Subcutaneous abdominal adipose tissue (tissue), 5 donors: ENCODE measurements around the gene JDP2.
A peak's percentile ranks its signal among the peaks of the same experiment; 100 is the strongest.
"Not testable (repeated sequence)": the region's sequence is repeated elsewhere in the genome, so short reads cannot be mapped to it uniquely, and the experiment has no call there.

Experiments
- H3K27ac ChIP-seq: one replicate; pipeline ENCODE4 v1.7.0; 2013; ENCODE audit warnings: low read depth, mild to moderate bottlenecking, inconsistent platforms, low read length, moderate library complexity
- H3K27me3 ChIP-seq, 5 donors: one replicate each; pipeline ENCODE4 v1.7.0; 2013; ENCODE audit warnings: low read length in 5 of 5, inconsistent platforms in 1 of 5; ENCODE audit not compliant: control insufficient read depth in 5 of 5, insufficient read depth in 4 of 5
- H3K36me3 ChIP-seq, 5 donors: one replicate each; pipeline ENCODE4 v1.7.0; 2013; ENCODE audit warnings: low read length in 5 of 5; ENCODE audit not compliant: control insufficient read depth in 5 of 5, insufficient read depth in 5 of 5
- H3K4me1 ChIP-seq, 5 donors: one replicate each; pipeline ENCODE4 v1.7.0; 2013; ENCODE audit warnings: low read length in 5 of 5, mild to moderate bottlenecking in 3 of 5, moderate library complexity in 1 of 5; ENCODE audit not compliant: control insufficient read depth in 5 of 5, insufficient read depth in 5 of 5
- H3K4me3 ChIP-seq, 5 donors: one replicate each; pipeline ENCODE4 v1.7.0; 2013; ENCODE audit warnings: low read length in 5 of 5, low read depth in 1 of 5
- H3K9ac ChIP-seq, 5 donors: one replicate each; pipeline ENCODE4 v1.7.0; 2013; ENCODE audit warnings: low read length in 5 of 5, mild to moderate bottlenecking in 4 of 5, moderate library complexity in 3 of 5
- H3K9me3 ChIP-seq, 5 donors: one replicate each; pipeline ENCODE4 v1.7.0; 2013; ENCODE audit warnings: low read length in 5 of 5; ENCODE audit not compliant: control insufficient read depth in 5 of 5
- donor health status: healthy.
- donor health status: healthy.
- donor health status: healthy.
- donor health status: healthy.
- donor health status: healthy.

The JDP2 gene

GRCh38 chr14:75427482-75428229 is at the start of gene JDP2:
Gene JDP2, plus strand, starts transcription at chr14:75428022. Its CDS starts 9,899 bp downstream, at chr14:75437921.
- Histone ChIP-seq H3K27me3 (no peaks in the 10 kb centered on the region), H3K4me1 (peaks cover 18 to 58% (median 50%) of the 10 kb centered on the region in 5 donors), H3K27ac (peak within 1 kb of the TSS; percentile 83), H3K9ac (peak within 1 kb of the TSS; percentile 48 to 77 (median 71)), H3K36me3 (peaks cover 0 to 12% (median 9%) of the 10 kb centered on the region in 5 donors), H3K9me3 (peaks cover 0 to 4% (median 0%) of the 10 kb centered on the region in 5 donors), H3K4me3 (peak within 1 kb of the TSS; percentile 73 to 88 (median 80))

DNA sequence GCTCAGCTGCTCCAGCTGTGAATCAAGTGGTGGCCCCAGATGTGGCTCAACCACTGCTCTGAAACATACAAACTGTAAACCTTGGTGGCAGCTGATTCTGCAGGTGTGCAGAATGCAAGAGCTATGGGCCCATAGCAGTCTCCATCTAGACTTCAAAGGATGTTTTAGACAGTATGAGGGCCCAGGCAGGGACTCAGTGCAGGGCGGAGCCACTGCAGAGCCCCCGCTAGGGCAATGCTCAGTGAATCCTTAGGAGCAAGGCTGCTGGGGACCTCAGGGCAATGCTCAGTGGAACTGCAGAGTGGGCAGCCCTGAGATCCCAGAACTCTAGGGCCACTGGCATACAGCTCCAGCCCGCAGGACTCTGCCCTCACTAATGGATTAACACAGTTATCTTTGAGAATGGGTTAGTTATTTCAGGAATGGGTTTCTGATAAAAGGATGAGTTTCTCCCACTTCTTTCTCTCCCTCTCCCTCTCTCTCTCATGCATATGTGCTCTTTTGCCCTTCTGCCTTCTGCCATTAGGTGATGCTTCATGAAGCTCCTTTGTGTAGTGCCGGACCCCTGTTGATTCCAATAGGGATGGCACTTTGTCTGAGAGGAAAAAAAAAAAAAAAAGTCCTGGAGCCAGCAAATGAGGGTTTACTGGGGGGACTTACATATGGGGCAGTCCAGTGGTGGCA is 48.4 kb upstream of the JDP2 start:
- H3K27ac ChIP-seq, result no peak overlapping the region
- no peak overlapping the region for H3K9ac ChIP-seq
- no peaks in the 10 kb centered on the region for H3K36me3 ChIP-seq
- no peak overlapping the region for H3K4me3 ChIP-seq
- no peaks in the 10 kb centered on the region for H3K27me3 ChIP-seq
- peaks cover 0 to 10% (median 4%) of the 10 kb centered on the region in 5 donors for H3K4me1 ChIP-seq
- no peaks in the 10 kb centered on the region for H3K9me3 ChIP-seq

DNA sequence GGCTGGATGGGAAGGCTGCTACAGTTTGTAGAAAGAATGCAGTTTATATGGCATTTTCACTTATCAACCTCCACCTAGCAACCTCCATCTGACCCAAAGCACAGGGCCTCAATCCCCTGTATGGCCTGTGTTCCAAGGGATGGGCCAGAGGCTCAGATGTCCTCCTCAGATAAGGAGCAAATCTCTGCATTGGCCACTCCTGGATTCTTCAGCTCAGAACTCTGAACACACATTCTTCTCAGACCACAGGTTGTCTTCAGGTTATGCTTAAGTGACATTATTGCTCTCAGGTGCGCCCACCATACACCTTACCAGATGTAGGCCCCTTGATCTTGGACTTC is 47.9 kb upstream of the JDP2 start:
- H3K4me3 ChIP-seq, result no peak overlapping the region
- no peak overlapping the region for H3K27ac ChIP-seq
- no peaks in the 10 kb centered on the region for H3K27me3 ChIP-seq
- H3K9ac ChIP-seq, result no peak overlapping the region
- no peaks in the 10 kb centered on the region for H3K9me3 ChIP-seq
- H3K36me3 ChIP-seq, result no peaks in the 10 kb centered on the region
- peaks cover 0 to 10% (median 4%) of the 10 kb centered on the region in 5 donors for H3K4me1 ChIP-seq

DNA sequence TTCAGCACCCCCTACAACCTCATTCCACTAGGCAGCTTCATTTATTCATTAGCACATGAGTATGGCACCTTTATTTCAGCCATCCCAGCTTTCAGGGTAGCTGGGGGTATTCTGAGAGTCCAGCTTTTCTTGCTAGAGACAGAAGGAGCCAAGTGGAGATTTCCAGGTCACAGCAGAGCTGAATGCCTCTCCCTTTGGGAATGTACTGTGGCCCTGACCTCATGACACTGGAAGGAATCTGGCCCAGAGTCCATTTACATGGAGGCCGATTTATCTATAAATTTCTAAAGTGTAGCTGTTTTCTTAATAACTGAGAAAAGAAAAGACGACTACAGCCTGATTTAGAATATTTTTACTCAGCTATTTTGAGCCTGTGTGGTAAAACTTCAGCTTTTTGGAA is 47.2 kb upstream of the JDP2 start:
- no peak overlapping the region for H3K4me3 ChIP-seq
- no peaks in the 10 kb centered on the region for H3K9me3 ChIP-seq
- H3K4me1 ChIP-seq, result peaks cover 0 to 10% (median 4%) of the 10 kb centered on the region in 5 donors
- no peak overlapping the region for H3K27ac ChIP-seq
- no peak overlapping the region for H3K9ac ChIP-seq
- no peaks in the 10 kb centered on the region for H3K27me3 ChIP-seq
- no peaks in the 10 kb centered on the region for H3K36me3 ChIP-seq

- no peaks in the 10 kb centered on the region for H3K9me3 ChIP-seq
- no peak overlapping the region for H3K9ac ChIP-seq
- H3K4me3 ChIP-seq, result no peak overlapping the region
- H3K36me3 ChIP-seq, result no peaks in the 10 kb centered on the region
- peaks cover 0 to 10% (median 4%) of the 10 kb centered on the region in 5 donors for H3K4me1 ChIP-seq
- H3K27ac ChIP-seq, result no peak overlapping the region
- no peaks in the 10 kb centered on the region for H3K27me3 ChIP-seq
Observed at GRCh38 chr14:75381642-75382041, 46.2 kb upstream of the JDP2 start.

DNA sequence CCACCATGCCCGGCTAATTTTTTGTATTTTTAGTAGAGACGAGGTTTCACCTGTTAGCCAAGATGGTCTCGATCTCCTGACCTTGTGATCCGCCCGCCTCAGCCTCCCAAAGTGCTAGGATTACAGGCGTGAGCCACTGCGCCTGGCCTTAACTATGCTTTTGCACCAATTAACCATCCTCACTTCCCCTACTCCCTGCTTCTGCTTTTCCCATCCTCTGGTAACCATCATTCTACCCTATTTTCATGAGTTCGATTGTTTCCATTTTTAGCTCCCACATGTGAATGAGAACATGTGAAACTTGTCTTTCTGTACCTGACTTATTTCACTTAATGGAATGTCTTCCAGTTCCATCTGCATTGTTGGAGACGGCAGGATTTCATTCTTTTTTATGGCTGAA is 44.6 kb upstream of the JDP2 start:
- H3K9ac ChIP-seq, H3K27me3 ChIP-seq, H3K4me1 ChIP-seq, H3K36me3 ChIP-seq, H3K9me3 ChIP-seq, H3K4me3 ChIP-seq, H3K27ac ChIP-seq: not testable (repeated sequence)

GRCh38 chr14:75383721-75384120 is 44.1 kb upstream of the JDP2 start:
- Histone ChIP-seq H3K27me3 (no peaks in the 10 kb centered on the region), H3K27ac (no peak overlapping the region), H3K36me3 (no peaks in the 10 kb centered on the region), H3K9me3 (no peaks in the 10 kb centered on the region), H3K4me3 (no peak overlapping the region), H3K9ac (no peak overlapping the region), H3K4me1 (peaks cover 0 to 10% (median 4%) of the 10 kb centered on the region in 5 donors)

GRCh38 chr14:75389679-75390078 is 38.1 kb upstream of the JDP2 start:
- Histone ChIP-seq H3K9ac (no peak overlapping the region), H3K27ac (no peak overlapping the region), H3K4me3 (no peak overlapping the region), H3K4me1 (no peaks in the 10 kb centered on the region), H3K9me3 (no peaks in the 10 kb centered on the region), H3K36me3 (no peaks in the 10 kb centered on the region), H3K27me3 (no peaks in the 10 kb centered on the region)

GRCh38 chr14:75390183-75390582 is 37.6 kb upstream of the JDP2 start:
- no peaks in the 10 kb centered on the region for H3K4me1 ChIP-seq
- H3K9me3 ChIP-seq, result no peaks in the 10 kb centered on the region
- no peaks in the 10 kb centered on the region for H3K36me3 ChIP-seq
- no peak overlapping the region for H3K9ac ChIP-seq
- no peaks in the 10 kb centered on the region for H3K27me3 ChIP-seq
- H3K27ac ChIP-seq, result no peak overlapping the region
- H3K4me3 ChIP-seq, result no peak overlapping the region

DNA sequence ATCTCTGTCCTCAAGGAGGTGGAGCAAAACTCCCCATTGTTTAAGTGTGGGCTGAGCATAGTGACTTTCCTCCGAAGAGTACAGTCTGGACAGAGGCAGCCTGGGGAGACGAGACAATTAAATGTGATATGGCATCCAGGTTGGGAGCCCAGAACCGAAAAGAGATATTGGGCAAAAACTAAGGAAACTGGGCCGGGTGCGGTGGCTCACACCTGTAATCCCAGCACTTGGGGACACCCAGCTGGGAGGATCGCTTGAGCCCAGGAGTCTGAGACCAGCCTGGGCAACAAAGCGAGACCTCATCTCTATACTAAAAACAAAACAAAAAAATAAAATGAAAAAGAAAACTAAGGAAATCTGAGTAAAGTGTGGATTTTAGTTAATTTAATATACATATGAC is 35.9 kb upstream of the JDP2 start:
- Histone ChIP-seq H3K9me3 (no peaks in the 10 kb centered on the region), H3K27ac (no peak overlapping the region), H3K27me3 (no peaks in the 10 kb centered on the region), H3K36me3 (no peaks in the 10 kb centered on the region), H3K4me3 (no peak overlapping the region), H3K9ac (no peak overlapping the region), H3K4me1 (no peaks in the 10 kb centered on the region)
